Measurements from ENCODE around the gene LIN54. TPM values are rescaled to one million over a fixed set of nuclear protein-coding genes. Genes with fewer than 3 reads are reported as not detected.

The LIN54 gene
- total RNA-seq, 2 donors from 2014 or later: 2.0 to 2.9 TPM

GRCh38 chr4:82898322-82899243 lies 112.0 kb downstream of the LIN54 start:
- DNase-seq (peak; percentile 37 to 64 (median 53)), ATAC-seq (no peak)
- 15 to 22% methylated on average over 7 of the region's 7 CpGs for WGBS, 2 donors
- Histone ChIP-seq H3K27ac (peak overlapping the region; percentile 89 to 100 (median 100)), H3K27me3 (no peaks in the 10 kb centered on the region), H3K4me3 (peak overlapping the region in 1 of 2 donors; percentile 13), H3K4me1 (peaks cover 23% of the 10 kb centered on the region), H3K36me3 (replicated peaks in 1 of 2; ENCODE audit: insufficient read depth in 1 of 2, low read depth in 2 of 2) (peaks cover 0 to 5% of the 10 kb centered on the region in 2 donors), H3K9me3 (no peaks in the 10 kb centered on the region)
- intact Hi-C loops (cut with DNase I): no loop called here
- no peak for TF ChIP-seq POLR2A (IDR thresholded peaks at IDR 0.05)
- TF ChIP-seq, protein P1, sequence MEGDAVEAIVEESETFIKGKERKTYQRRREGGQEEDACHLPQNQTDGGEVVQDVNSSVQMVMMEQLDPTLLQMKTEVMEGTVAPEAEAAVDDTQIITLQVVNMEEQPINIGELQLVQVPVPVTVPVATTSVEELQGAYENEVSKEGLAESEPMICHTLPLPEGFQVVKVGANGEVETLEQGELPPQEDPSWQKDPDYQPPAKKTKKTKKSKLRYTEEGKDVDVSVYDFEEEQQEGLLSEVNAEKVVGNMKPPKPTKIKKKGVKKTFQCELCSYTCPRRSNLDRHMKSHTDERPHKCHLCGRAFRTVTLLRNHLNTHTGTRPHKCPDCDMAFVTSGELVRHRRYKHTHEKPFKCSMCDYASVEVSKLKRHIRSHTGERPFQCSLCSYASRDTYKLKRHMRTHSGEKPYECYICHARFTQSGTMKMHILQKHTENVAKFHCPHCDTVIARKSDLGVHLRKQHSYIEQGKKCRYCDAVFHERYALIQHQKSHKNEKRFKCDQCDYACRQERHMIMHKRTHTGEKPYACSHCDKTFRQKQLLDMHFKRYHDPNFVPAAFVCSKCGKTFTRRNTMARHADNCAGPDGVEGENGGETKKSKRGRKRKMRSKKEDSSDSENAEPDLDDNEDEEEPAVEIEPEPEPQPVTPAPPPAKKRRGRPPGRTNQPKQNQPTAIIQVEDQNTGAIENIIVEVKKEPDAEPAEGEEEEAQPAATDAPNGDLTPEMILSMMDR (IDR thresholded peaks at IDR 0.05): peak; percentile 9 to 53 (median 40)

- peaks cover 0 to 5% of the 10 kb centered on the region in 2 donors for H3K36me3 ChIP-seq (replicated peaks in 1 of 2; ENCODE audit: insufficient read depth in 1 of 2, low read depth in 2 of 2)
- ATAC-seq: no peak
- H3K27me3 ChIP-seq: no peaks in the 10 kb centered on the region
- no peaks in the 10 kb centered on the region for H3K9me3 ChIP-seq
- peaks cover 31% of the 10 kb centered on the region for H3K4me1 ChIP-seq
- TF ChIP-seq POLR2A (IDR thresholded peaks at IDR 0.05): no peak
- TF ChIP-seq, protein P1 (IDR thresholded peaks at IDR 0.05): no peak
- intact Hi-C loops (cut with DNase I): no loop called here
- no peak overlapping the region for H3K27ac ChIP-seq
- 61 to 66% methylated on average over 1 of the region's 1 CpG for WGBS, 2 donors
- no peak overlapping the region for H3K4me3 ChIP-seq
- DNase-seq: no peak
Observed at GRCh38 chr4:82896755-82897154, 113.9 kb downstream of the LIN54 start.

DNA sequence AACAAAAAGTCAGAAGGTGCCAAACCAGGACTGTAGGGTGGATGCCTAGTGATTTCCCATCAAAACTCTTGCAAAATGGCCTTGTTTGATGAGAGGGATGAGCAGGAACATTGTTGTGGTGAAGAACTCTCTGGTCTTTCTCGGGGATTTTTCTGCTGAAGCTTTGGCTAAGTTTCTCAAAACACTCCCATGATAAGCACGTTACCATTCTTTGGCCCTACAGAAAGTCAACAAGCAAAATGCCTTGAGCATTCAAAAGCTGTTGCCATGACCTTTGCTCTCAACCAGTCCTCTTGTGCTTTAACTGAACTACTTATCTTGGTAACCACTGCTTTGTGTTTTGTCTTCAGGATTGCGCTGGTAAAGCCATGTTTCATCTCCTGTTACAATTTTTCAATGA lies 116.7 kb downstream of the LIN54 start:
- DNase-seq: no peak
- intact Hi-C loops (cut with DNase I): no loop called here

DNA sequence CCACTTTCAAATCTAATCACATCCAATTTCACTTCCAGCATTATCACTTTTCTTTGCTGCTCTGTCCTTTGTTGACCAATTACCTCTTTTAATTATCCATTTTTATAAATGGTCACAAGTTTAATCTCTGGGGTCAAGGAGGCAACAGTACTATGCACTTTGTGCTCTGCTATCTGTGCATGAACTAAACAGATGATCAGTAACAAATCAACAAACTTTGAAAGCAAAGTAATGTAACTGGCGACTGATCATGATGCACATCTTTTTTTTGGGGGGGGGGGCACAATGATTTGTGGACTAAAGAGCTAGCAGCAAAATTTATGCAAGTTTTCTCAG lies 118.2 kb downstream of the LIN54 start:
- intact Hi-C loops (cut with DNase I): no loop called here
- no peak for TF ChIP-seq POLR2A (IDR thresholded peaks at IDR 0.05)
- TF ChIP-seq, protein P1 (IDR thresholded peaks at IDR 0.05): no peak
- H3K4me3 ChIP-seq: no peak overlapping the region
- H3K36me3 ChIP-seq (replicated peaks in 1 of 2; ENCODE audit: insufficient read depth in 1 of 2, low read depth in 2 of 2): peaks cover 0 to 5% of the 10 kb centered on the region in 2 donors
- no peak for ATAC-seq
- WGBS, 2 donors: 18 to 25% methylated on average over 1 of the region's 1 CpG
- H3K4me1 ChIP-seq: peaks cover 17% of the 10 kb centered on the region
- no peaks in the 10 kb centered on the region for H3K27me3 ChIP-seq
- no peak for DNase-seq
- H3K27ac ChIP-seq: peak overlapping the region in 1 of 4 donors; percentile 99
- no peaks in the 10 kb centered on the region for H3K9me3 ChIP-seq

More for the DNA sequence above, 116.7 kb downstream of the LIN54 start:
- H3K4me1 ChIP-seq: peaks cover 27% of the 10 kb centered on the region
- no peak for TF ChIP-seq POLR2A (IDR thresholded peaks at IDR 0.05)
- no peak overlapping the region for H3K4me3 ChIP-seq
- H3K27me3 ChIP-seq: no peaks in the 10 kb centered on the region
- 56 to 65% methylated on average over 3 of the region's 3 CpGs for WGBS, 2 donors
- H3K36me3 ChIP-seq (replicated peaks in 1 of 2; ENCODE audit: insufficient read depth in 1 of 2, low read depth in 2 of 2): peaks cover 0 to 5% of the 10 kb centered on the region in 2 donors
- H3K9me3 ChIP-seq: no peaks in the 10 kb centered on the region
- no peak for ATAC-seq
- H3K27ac ChIP-seq: no peak overlapping the region

GRCh38 chr4:82891707-82892466 lies 118.7 kb downstream of the LIN54 start:
- Histone ChIP-seq H3K36me3 (replicated peaks in 1 of 2; ENCODE audit: insufficient read depth in 1 of 2, low read depth in 2 of 2) (peaks cover 0 to 5% of the 10 kb centered on the region in 2 donors), H3K9me3 (no peaks in the 10 kb centered on the region), H3K27ac (peak overlapping the region; percentile 96 to 99 (median 98)), H3K27me3 (no peaks in the 10 kb centered on the region), H3K4me3 (peak overlapping the region; percentile 58 to 75), H3K4me1 (peaks cover 21% of the 10 kb centered on the region)
- DNase-seq (no peak), ATAC-seq (peak; percentile 2)
- intact Hi-C loops (cut with DNase I): no loop called here
- 13 to 14% methylated on average over 7 of the region's 7 CpGs for WGBS, 2 donors
- TF ChIP-seq POLR2A (IDR thresholded peaks at IDR 0.05): no peak
- TF ChIP-seq, protein P1 (IDR thresholded peaks at IDR 0.05): no peak
